ENCODE results near the gene DIDO1. TPM values are rescaled to one million over a fixed set of nuclear protein-coding genes. Genes with fewer than 3 reads are reported as not detected.

DIDO1 gene
- total RNA-seq, 4 donors from 2014 or later, result 68.3 to 135 (median 88.0) TPM

GRCh38 chr20:62935204-62935967 lies 9.1 kb upstream of the DIDO1 start:
- H3K27ac ChIP-seq, result no peak overlapping the region
- TF ChIP-seq EP300 (IDR thresholded peaks at IDR 0.05; ENCODE audit: low read depth), result no peak
- TF ChIP-seq CTCF (IDR thresholded peaks at IDR 0.05), result no peak
- TF ChIP-seq POLR2AphosphoS5 (IDR thresholded peaks at IDR 0.05), result no peak
- no peak for TF ChIP-seq POLR2A (IDR thresholded peaks at IDR 0.05)
- peaks cover 23 to 42% (median 32%) of the 10 kb centered on the region in 4 donors for H3K4me1 ChIP-seq
- no peaks in the 10 kb centered on the region for H3K9me3 ChIP-seq
- no peak for DNase-seq
- in situ Hi-C loops (cut with MboI; ENCODE audit: low pct_ligation_motif_present in 1 of 4, low pct_unique_long_range_greater_than_20kb in 1 of 4, low sequenced_read_pairs in 3 of 4), result no loop called here
- no peaks in the 10 kb centered on the region for H3K36me3 ChIP-seq
- H3K4me3 ChIP-seq, result no peak overlapping the region
- H3K27me3 ChIP-seq, result no peaks in the 10 kb centered on the region
- 86 to 87% methylated on average over 2 to 12 of the region's 12 CpGs for WGBS, 2 donors (ENCODE audit: low coverage in 1 of 2)
- intact Hi-C loops (cut with DNase I; ENCODE audit: low total_unique reads), result no loop called here

GRCh38 chr20:62933966-62934365 lies 7.7 kb upstream of the DIDO1 start:
- no peak for DNase-seq
- Histone ChIP-seq H3K36me3 (no peaks in the 10 kb centered on the region), H3K4me3 (no peak overlapping the region), H3K27me3 (no peaks in the 10 kb centered on the region), H3K27ac (no peak overlapping the region), H3K4me1 (peaks cover 13 to 39% (median 30%) of the 10 kb centered on the region in 4 donors), H3K9me3 (no peaks in the 10 kb centered on the region)
- in situ Hi-C loops (cut with MboI; ENCODE audit: low pct_ligation_motif_present in 1 of 4, low pct_unique_long_range_greater_than_20kb in 1 of 4, low sequenced_read_pairs in 3 of 4) (no loop called here), intact Hi-C loops (cut with DNase I; ENCODE audit: low total_unique reads) (no loop called here)
- 83 to 100% methylated on average over 2 to 3 of the region's 3 CpGs for WGBS, 2 donors (ENCODE audit: low coverage in 1 of 2)
- TF ChIP-seq POLR2A (IDR thresholded peaks at IDR 0.05), result no peak
- no peak for TF ChIP-seq POLR2AphosphoS5 (IDR thresholded peaks at IDR 0.05)
- TF ChIP-seq EP300 (IDR thresholded peaks at IDR 0.05; ENCODE audit: low read depth), result no peak
- TF ChIP-seq CTCF (IDR thresholded peaks at IDR 0.05), result no peak

GRCh38 chr20:62931464-62931863 lies 5.2 kb upstream of the DIDO1 start:
- Histone ChIP-seq H3K4me3 (no peak overlapping the region), H3K4me1 (peaks cover 30 to 52% (median 44%) of the 10 kb centered on the region in 4 donors), H3K27me3 (no peaks in the 10 kb centered on the region), H3K36me3 (no peaks in the 10 kb centered on the region), H3K27ac (no peak overlapping the region), H3K9me3 (no peaks in the 10 kb centered on the region)
- in situ Hi-C loops (cut with MboI; ENCODE audit: low pct_ligation_motif_present in 1 of 4, low pct_unique_long_range_greater_than_20kb in 1 of 4, low sequenced_read_pairs in 3 of 4) (no loop called here), intact Hi-C loops (cut with DNase I; ENCODE audit: low total_unique reads) (no loop called here)
- no peak for DNase-seq
- WGBS, 2 donors (ENCODE audit: low coverage in 1 of 2), result 71 to 84% methylated on average over 1 to 9 of the region's 9 CpGs
- no peak for TF ChIP-seq EP300 (IDR thresholded peaks at IDR 0.05; ENCODE audit: low read depth)
- no peak for TF ChIP-seq POLR2A (IDR thresholded peaks at IDR 0.05)
- TF ChIP-seq CTCF (IDR thresholded peaks at IDR 0.05), result no peak
- TF ChIP-seq POLR2AphosphoS5 (IDR thresholded peaks at IDR 0.05), result no peak

- in situ Hi-C loops (cut with MboI; ENCODE audit: low pct_ligation_motif_present in 1 of 4, low pct_unique_long_range_greater_than_20kb in 1 of 4, low sequenced_read_pairs in 3 of 4) (no loop called here), intact Hi-C loops (cut with DNase I; ENCODE audit: low total_unique reads) (no loop called here)
- Histone ChIP-seq H3K36me3 (no peaks in the 10 kb centered on the region), H3K27me3 (no peaks in the 10 kb centered on the region), H3K4me3 (peak overlapping the region; percentile 31 to 58 (median 44)), H3K27ac (peak overlapping the region; percentile 89 to 99 (median 94)), H3K4me1 (peaks cover 27 to 50% (median 44%) of the 10 kb centered on the region in 4 donors), H3K9me3 (no peaks in the 10 kb centered on the region)
- TF ChIP-seq POLR2AphosphoS5 (IDR thresholded peaks at IDR 0.05) (peak; percentile 22 to 76 (median 69)), EP300 (IDR thresholded peaks at IDR 0.05; ENCODE audit: low read depth) (no peak), POLR2A (IDR thresholded peaks at IDR 0.05) (peak; percentile 67)
- DNase-seq, result peak; percentile 81
- WGBS, 2 donors (ENCODE audit: low coverage in 1 of 2), result 0 to 4% methylated on average over 4 to 44 of the region's 44 CpGs
Observed at GRCh38 chr20:62929051-62929538, 2.8 kb upstream of the DIDO1 start.
